Caco-2 (cell line): ENCODE data around the gene CENPP. TPM values are rescaled to one million over a fixed set of nuclear protein-coding genes. Genes with fewer than 3 reads are reported as not detected.

Experiments used
- BruUV-seq: library from RNA; stranded (reverse); fragments of 400-500 nt; replicated peaks from 2 replicates; lab custom pipeline; 2021; lab: Mats Ljungman, UMichigan
- CTCF ChIA-PET: fragments of 300-600 bp; sonication (Branson Sonifier 250); formaldehyde crosslinking; loops from one replicate; lab custom pipeline; 2022; ENCODE audit warnings: antibody characterized with exemption; lab: Charles Lee
- POLR2A ChIA-PET: fragments of 300-600 bp; sonication (Branson Sonifier 250); formaldehyde crosslinking; loops from one replicate; lab custom pipeline; 2022; ENCODE audit warnings: antibody characterized with exemption; lab: Charles Lee
- DNase-seq, 2 experiments: peaks; one replicate each; pipeline versions ENCODE4 v3.0.0 to v3.0.0-alpha.2; 2020 to 2022
- H3K27me3 ChIP-seq: replicated peaks from 2 replicates; pipeline ENCODE4 v1.6.0; 2011; ENCODE audit warnings: low read length; ENCODE audit not compliant: control insufficient read depth, insufficient read depth
- H3K36me3 ChIP-seq: 2 replicates; pipeline ENCODE4 v1.5.1; 2011; ENCODE audit warnings: low read length; ENCODE audit not compliant: control insufficient read depth, insufficient read depth
- H3K4me1 ChIP-seq: fragments of 250-450 bp; sonication (Bioruptor Pico); 2 replicates; pipeline ENCODE4 v1.5.1; 2020; ENCODE audit warnings: mild to moderate bottlenecking
- H3K4me3 ChIP-seq: 2 replicates; pipeline ENCODE4 v1.5.1; 2011; ENCODE audit warnings: low read depth, mild to moderate bottlenecking, control low read depth, low read length
- H3K9me3 ChIP-seq: fragments of 250-450 bp; sonication (Bioruptor Pico); 2 replicates; pipeline ENCODE4 v1.5.1; 2020; ENCODE audit warnings: mild to moderate bottlenecking, moderate library complexity
- H3K27ac Mint-ChIP-seq: one replicate; pipeline ENCODE4 v1.8.0; 2022; ENCODE audit warnings: mixed read lengths; ENCODE audit not compliant: unreplicated experiment
- H3K27me3 Mint-ChIP-seq: one replicate; pipeline ENCODE4 v1.8.0; 2022; ENCODE audit warnings: mixed read lengths; ENCODE audit not compliant: insufficient read depth, unreplicated experiment
- H3K36me3 Mint-ChIP-seq: one replicate; pipeline ENCODE4 v1.8.0; 2022; ENCODE audit warnings: mild to moderate bottlenecking, mixed read lengths; ENCODE audit not compliant: insufficient read depth, unreplicated experiment
- H3K4me1 Mint-ChIP-seq: one replicate; pipeline ENCODE4 v1.8.0; 2022; ENCODE audit warnings: low read depth, mixed read lengths; ENCODE audit not compliant: unreplicated experiment
- H3K4me3 Mint-ChIP-seq: one replicate; pipeline ENCODE4 v1.8.0; 2022; ENCODE audit warnings: mild to moderate bottlenecking, moderate library complexity, mixed read lengths; ENCODE audit not compliant: unreplicated experiment
- H3K9me3 Mint-ChIP-seq: one replicate; pipeline ENCODE4 v1.8.0; 2022; ENCODE audit warnings: mixed read lengths; ENCODE audit not compliant: unreplicated experiment
- CTCF ChIP-seq, 2 experiments: fragments of 200-600 bp in 1 of 2; IDR thresholded peaks; 1 replicate in 1 of 2; 2 replicates in 1 of 2; pipeline versions ENCODE4 v1.5.1 to v1.8.0; 2011 to 2022; ENCODE audit warnings: antibody characterized with exemption in 1 of 2, control low read depth in 1 of 2, inconsistent platforms in 1 of 2, low read depth in 1 of 2, low read length in 1 of 2, mild to moderate bottlenecking in 1 of 2, moderate library complexity in 1 of 2; ENCODE audit not compliant: insufficient read depth in 1 of 2, severe bottlenecking in 1 of 2, unreplicated experiment in 1 of 2
- intact Hi-C: fragments of 100-400 bp; cut with micrococcal nuclease; formaldehyde crosslinking; loops from one replicate; pipeline ENCODE4 v1.10.0; 2022; ENCODE audit not compliant: unreplicated experiment
- total RNA-seq: library from RNA; stranded (reverse); gene quantifications from 2 replicates; pipeline ENCODE4 v1.2.3, GENCODE V29; 2022

Gene CENPP
- total RNA-seq, 1 experiment from 2014 or later: 7.6 TPM

DNA sequence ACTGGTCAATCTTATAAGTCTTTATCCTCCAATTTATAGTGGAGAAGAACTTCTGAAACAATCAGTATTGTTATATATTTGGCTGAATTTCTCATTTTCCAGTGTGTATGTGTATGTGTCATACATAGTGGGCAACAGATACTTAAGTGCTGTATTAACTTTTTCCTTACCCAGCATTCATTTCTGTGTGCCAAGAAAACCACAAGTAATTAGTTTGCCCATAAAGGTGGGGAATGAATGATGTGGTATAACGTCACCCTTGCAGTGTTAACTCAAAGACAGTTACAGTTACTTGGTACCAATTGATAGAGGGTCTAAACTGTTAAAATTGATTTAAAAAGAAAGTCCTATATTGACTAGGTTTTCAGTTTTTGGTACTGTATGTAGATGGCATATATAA is 76.6 kb downstream of the CENPP start:
- intact Hi-C loops: no loop called here
- Mint-ChIP-seq H3K27me3 (no peaks in the 10 kb centered on the region), H3K4me3 (no peak overlapping the region), H3K4me1 (peaks cover 6% of the 10 kb centered on the region), H3K9me3 (no peaks in the 10 kb centered on the region), H3K27ac (no peak overlapping the region), H3K36me3 (peaks cover 5% of the 10 kb centered on the region)
- Histone ChIP-seq H3K27me3 (no peaks in the 10 kb centered on the region), H3K4me3 (no peak overlapping the region), H3K36me3 (no peaks in the 10 kb centered on the region), H3K9me3 (no peaks in the 10 kb centered on the region), H3K4me1 (no peaks in the 10 kb centered on the region)
- BruUV-seq: no TSS peak
- no peak for TF ChIP-seq CTCF (IDR thresholded peaks at IDR 0.05; ENCODE audit: insufficient read depth in 1 of 2, low read depth in 1 of 2, low read length in 1 of 2, severe bottlenecking in 1 of 2, unreplicated experiment in 1 of 2)
- CTCF ChIA-PET: no interaction called here
- DNase-seq: no peak
- POLR2A ChIA-PET: no interaction called here

DNA sequence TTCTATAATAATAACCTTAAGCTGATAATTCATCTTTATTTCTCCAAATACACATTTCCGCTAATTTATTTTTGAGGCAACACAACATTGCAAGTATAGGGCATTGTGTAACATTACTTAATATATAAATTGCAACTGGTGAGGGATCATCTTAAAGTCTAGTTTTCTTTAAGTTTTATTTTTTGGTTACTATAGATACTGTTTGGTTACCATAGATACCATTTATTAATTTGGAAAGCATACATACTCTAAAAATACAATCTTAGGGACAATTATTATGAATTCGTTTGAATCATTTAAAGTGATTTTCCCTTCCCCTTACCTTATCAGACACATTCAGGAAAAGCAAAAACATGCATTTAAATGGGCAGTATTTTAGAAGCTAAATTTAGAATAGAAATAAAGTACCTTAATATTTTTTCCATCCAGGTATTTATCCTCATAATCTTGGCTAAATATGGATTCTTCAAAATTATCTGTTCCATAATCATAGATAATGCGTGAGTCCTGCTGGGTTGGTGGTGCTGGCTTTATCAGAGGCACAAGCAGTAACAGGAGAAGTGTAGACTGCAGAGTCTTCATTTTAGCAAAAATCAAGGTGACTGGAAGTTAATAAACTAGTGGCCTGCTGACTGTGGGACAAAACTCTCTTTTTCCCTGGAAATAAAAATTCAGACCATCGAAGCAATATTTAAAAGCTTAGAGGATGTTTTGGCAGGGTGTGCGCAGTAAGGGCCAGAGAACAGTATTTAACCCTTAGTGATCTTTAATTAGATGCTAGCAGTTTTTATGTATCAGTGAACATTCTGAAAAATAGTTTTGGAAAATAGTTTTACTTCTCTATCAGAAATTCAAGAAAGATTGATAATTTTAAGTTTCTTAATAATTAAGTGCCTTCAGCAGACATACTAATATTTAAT is 77.3 kb downstream of the CENPP start:
- TF ChIP-seq CTCF (IDR thresholded peaks at IDR 0.05; ENCODE audit: insufficient read depth in 1 of 2, low read depth in 1 of 2, low read length in 1 of 2, severe bottlenecking in 1 of 2, unreplicated experiment in 1 of 2): no peak
- Mint-ChIP-seq H3K9me3 (no peaks in the 10 kb centered on the region), H3K27me3 (no peaks in the 10 kb centered on the region), H3K27ac (no peak overlapping the region), H3K4me1 (peaks cover 6% of the 10 kb centered on the region), H3K4me3 (no peak overlapping the region), H3K36me3 (peaks cover 5% of the 10 kb centered on the region)
- Histone ChIP-seq H3K27me3 (no peaks in the 10 kb centered on the region), H3K9me3 (no peaks in the 10 kb centered on the region), H3K36me3 (no peaks in the 10 kb centered on the region), H3K4me1 (no peaks in the 10 kb centered on the region), H3K4me3 (no peak overlapping the region)
- ChIA-PET POLR2A (no interaction called here), CTCF (no interaction called here)
- DNase-seq: no peak
- intact Hi-C loops: no loop called here
- BruUV-seq: no TSS peak

GRCh38 chr9:92404042-92404836 is 78.5 kb downstream of the CENPP start, which contains the start of gene OGN:
Gene OGN (minus strand): TSS chr9:92404578. CDS start chr9:92403407, 1,171 bp downstream.
- Mint-ChIP-seq H3K36me3 (peaks cover 5% of the 10 kb centered on the region), H3K27me3 (no peaks in the 10 kb centered on the region), H3K27ac (no peak within 1 kb of the TSS), H3K4me3 (no peak within 1 kb of the TSS), H3K9me3 (no peaks in the 10 kb centered on the region), H3K4me1 (peaks cover 6% of the 10 kb centered on the region)
- Histone ChIP-seq H3K4me1 (no peaks in the 10 kb centered on the region), H3K36me3 (no peaks in the 10 kb centered on the region), H3K27me3 (no peaks in the 10 kb centered on the region), H3K9me3 (no peaks in the 10 kb centered on the region), H3K4me3 (no peak within 1 kb of the TSS)
- intact Hi-C loops: no loop called here
- no peak for DNase-seq
- POLR2A ChIA-PET: no interaction called here
- CTCF ChIA-PET: no interaction called here
- TF ChIP-seq CTCF (IDR thresholded peaks at IDR 0.05; ENCODE audit: insufficient read depth in 1 of 2, low read depth in 1 of 2, low read length in 1 of 2, severe bottlenecking in 1 of 2, unreplicated experiment in 1 of 2): no peak
- no TSS peak for BruUV-seq
